Measurements from ENCODE around the gene DHX8. TPM values are rescaled to one million over a fixed set of nuclear protein-coding genes. Genes with fewer than 3 reads are reported as not detected.
"Not testable (repeated sequence)": the region's sequence is repeated elsewhere in the genome, so short reads cannot be mapped to it uniquely, and the experiment has no call there.

The DHX8 gene
- total RNA-seq, 1 donor from 2014 or later = 58.6 TPM

GRCh38 chr17:43461185-43461584 is 22.6 kb upstream of the DHX8 start:
- no peak for DNase-seq (ENCODE audit: low spot score)

- not testable (repeated sequence) for DNase-seq (ENCODE audit: low spot score)
Observed at GRCh38 chr17:43462569-43462968, 21.2 kb upstream of the DHX8 start.

GRCh38 chr17:43463241-43463640 is 20.5 kb upstream of the DHX8 start:
- DNase-seq (ENCODE audit: low spot score) = no peak

GRCh38 chr17:43464046-43464445 is 19.7 kb upstream of the DHX8 start:
- DNase-seq (ENCODE audit: low spot score) = no peak

- DNase-seq (ENCODE audit: low spot score) = no peak
Observed at GRCh38 chr17:43465049-43465448, 18.7 kb upstream of the DHX8 start.

- DNase-seq (ENCODE audit: low spot score) = no peak
Observed at GRCh38 chr17:43467981-43468581, 15.7 kb upstream of the DHX8 start.

- DNase-seq (ENCODE audit: low spot score) = no peak
Observed at GRCh38 chr17:43468691-43469139, 15.1 kb upstream of the DHX8 start.

GRCh38 chr17:43469145-43469544 is 14.6 kb upstream of the DHX8 start:
- DNase-seq (ENCODE audit: low spot score) = no peak

- no peak for DNase-seq (ENCODE audit: low spot score)
Observed at GRCh38 chr17:43471585-43472160, 12.1 kb upstream of the DHX8 start.

GRCh38 chr17:43475494-43476089 is 8.2 kb upstream of the DHX8 start:
- no peak for DNase-seq (ENCODE audit: low spot score)

GRCh38 chr17:43476306-43476705 is 7.5 kb upstream of the DHX8 start:
- not testable (repeated sequence) for DNase-seq (ENCODE audit: low spot score)

GRCh38 chr17:43477832-43478634 is 5.7 kb upstream of the DHX8 start:
- DNase-seq (ENCODE audit: low spot score) = no peak

GRCh38 chr17:43479948-43480347 is 3.8 kb upstream of the DHX8 start:
- no peak for DNase-seq (ENCODE audit: low spot score)

GRCh38 chr17:43482103-43483012 is 1.4 kb upstream of the DHX8 start:
- no peak for DNase-seq (ENCODE audit: low spot score)

GRCh38 chr17:43490621-43491020 is 6.8 kb downstream of the DHX8 start:
- no peak for DNase-seq (ENCODE audit: low spot score)

GRCh38 chr17:43509440-43509839 is 25.7 kb downstream of the DHX8 start:
- not testable (repeated sequence) for DNase-seq (ENCODE audit: low spot score)

- not testable (repeated sequence) for DNase-seq (ENCODE audit: low spot score)
Observed at GRCh38 chr17:43511199-43511598, 27.4 kb downstream of the DHX8 start.

GRCh38 chr17:43515656-43516055 is 31.9 kb downstream of the DHX8 start:
- no peak for DNase-seq (ENCODE audit: low spot score)

- DNase-seq (ENCODE audit: low spot score) = no peak
Observed at GRCh38 chr17:43517161-43517560, 33.4 kb downstream of the DHX8 start.

GRCh38 chr17:43517615-43518386 is 34.0 kb downstream of the DHX8 start:
- DNase-seq (ENCODE audit: low spot score) = no peak

- DNase-seq (ENCODE audit: low spot score) = no peak
Observed at GRCh38 chr17:43521389-43521788, 37.6 kb downstream of the DHX8 start.
